ENCODE results near the gene GGA2. TPM values are rescaled to one million over a fixed set of nuclear protein-coding genes. Genes with fewer than 3 reads are reported as not detected.
"Not testable (repeated sequence)": the region's sequence is repeated elsewhere in the genome, so short reads cannot be mapped to it uniquely, and the experiment has no call there.

GGA2 gene, protein sequence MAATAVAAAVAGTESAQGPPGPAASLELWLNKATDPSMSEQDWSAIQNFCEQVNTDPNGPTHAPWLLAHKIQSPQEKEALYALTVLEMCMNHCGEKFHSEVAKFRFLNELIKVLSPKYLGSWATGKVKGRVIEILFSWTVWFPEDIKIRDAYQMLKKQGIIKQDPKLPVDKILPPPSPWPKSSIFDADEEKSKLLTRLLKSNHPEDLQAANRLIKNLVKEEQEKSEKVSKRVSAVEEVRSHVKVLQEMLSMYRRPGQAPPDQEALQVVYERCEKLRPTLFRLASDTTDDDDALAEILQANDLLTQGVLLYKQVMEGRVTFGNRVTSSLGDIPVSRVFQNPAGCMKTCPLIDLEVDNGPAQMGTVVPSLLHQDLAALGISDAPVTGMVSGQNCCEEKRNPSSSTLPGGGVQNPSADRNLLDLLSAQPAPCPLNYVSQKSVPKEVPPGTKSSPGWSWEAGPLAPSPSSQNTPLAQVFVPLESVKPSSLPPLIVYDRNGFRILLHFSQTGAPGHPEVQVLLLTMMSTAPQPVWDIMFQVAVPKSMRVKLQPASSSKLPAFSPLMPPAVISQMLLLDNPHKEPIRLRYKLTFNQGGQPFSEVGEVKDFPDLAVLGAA
- 43.6 and 58.0 TPM in 2 replicates for total RNA-seq (2014; rRNA removed; shearing (Covaris generic))
- polyA plus RNA-seq (2015; cell fraction: cytosol; rRNA removed), result 51.1 and 61.2 TPM in 2 replicates
- polyA plus RNA-seq (2015; cell fraction: nucleus; rRNA removed), result 185 and 256 TPM in 2 replicates

DNA sequence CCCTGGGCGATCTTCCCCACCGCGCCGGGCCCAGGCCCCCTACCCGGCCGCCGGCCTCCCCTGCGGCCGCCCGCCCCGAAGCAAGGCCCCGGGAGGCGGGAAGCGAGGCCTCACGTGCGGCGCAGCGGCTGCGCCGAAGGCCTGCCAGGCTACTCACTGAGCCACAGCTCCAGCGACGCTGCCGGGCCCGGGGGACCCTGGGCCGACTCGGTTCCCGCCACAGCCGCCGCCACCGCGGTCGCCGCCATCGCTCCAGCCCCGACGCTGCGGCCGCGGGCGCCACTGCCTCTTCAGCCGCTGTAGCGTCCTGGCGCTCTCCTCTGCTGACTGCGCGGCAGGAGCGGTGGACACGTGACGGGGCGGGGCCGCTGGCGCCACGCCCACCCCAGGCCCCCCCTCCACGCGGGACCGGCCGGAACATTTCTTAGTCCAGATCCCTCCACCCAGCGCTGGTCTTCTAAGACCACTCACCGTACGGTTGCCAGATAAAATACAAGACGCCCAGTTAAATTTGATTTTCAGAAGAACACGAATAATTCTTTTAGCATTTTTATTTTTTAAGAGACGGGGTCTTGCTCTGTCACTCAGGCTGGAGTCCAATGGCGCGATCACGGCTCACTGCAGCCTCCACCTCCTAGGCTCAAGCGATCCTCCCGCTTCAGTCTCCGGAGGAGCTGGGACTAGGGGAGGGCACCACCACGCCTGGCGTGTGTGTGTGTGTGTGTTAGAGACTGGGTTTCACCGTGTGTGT, at the start of gene GGA2:
Gene GGA2, minus strand, starts transcription at position 331 of the 751 bp plus-strand sequence. Its CDS starts 83 bp downstream, at position 248.
- in situ Hi-C loops (cut with HindIII; ENCODE audit: low pct_unique_long_range_greater_than_20kb, low sequenced_read_pairs), result no loop called here
- peak; percentile 77 for DNase-seq (ENCODE audit: low read depth, low spot score)

DNA sequence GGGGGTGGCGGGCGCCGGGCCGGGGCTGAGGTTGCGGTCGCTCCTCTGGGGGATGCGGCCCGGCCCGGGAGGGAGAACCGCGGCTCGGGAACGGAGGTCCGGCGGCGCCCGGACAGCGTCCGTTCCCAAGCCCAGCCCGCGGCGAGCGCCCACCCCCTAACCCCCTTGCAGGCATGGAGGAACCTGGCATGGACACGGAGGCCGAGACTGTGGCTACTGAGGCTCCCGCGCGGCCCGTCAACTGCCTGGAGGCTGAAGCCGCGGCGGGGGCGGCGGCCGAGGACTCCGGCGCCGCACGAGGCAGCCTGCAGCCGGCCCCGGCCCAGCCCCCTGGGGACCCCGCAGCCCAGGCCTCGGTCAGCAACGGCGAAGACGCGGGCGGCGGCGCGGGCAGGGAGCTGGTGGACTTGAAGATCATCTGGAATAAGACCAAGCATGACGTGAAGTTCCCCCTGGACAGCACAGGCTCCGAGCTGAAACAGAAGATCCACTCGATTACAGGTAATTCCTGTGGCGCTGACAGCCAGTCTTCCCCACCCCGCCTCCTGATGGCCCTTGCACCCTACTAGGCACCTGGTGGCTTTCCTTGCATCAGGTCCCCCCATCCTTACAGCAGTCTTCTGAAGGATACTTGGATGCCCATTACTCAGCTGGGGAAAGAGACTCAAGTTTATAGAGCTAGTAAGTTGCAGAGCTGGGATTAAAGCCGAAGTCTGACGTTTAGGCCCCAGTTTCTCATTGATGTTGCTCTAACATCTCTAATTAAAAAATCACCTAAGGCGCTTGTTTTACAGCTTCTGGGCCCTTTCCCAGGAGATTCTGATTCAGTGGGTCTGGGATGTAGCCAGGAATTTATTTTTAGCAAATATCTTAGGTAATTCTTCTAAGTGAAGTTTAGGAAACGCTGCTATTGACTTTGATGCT, 47.7 kb upstream of the GGA2 start:
- DNase-seq (ENCODE audit: low read depth, low spot score), result peak; percentile 4

GRCh38 chr16:23556881-23557778, 46.8 kb upstream of the GGA2 start, which contains the start of the genes EARS2 and UBFD1:
Gene EARS2, minus strand, starts transcription at chr16:23557350. Its CDS starts 7 bp downstream, at chr16:23557343.
Gene UBFD1, plus strand, starts transcription at chr16:23557727. Its CDS starts 16 bp downstream, at chr16:23557743.
- in situ Hi-C loops (cut with HindIII; ENCODE audit: low pct_unique_long_range_greater_than_20kb, low sequenced_read_pairs), result no loop called here
- DNase-seq (ENCODE audit: low read depth, low spot score), result peak; percentile 98

More for the DNA sequence above, 47.7 kb upstream of the GGA2 start:
- in situ Hi-C loops (cut with HindIII; ENCODE audit: low pct_unique_long_range_greater_than_20kb, low sequenced_read_pairs), result no loop called here

GRCh38 chr16:23554536-23554935, 44.2 kb upstream of the GGA2 start:
- in situ Hi-C loops (cut with HindIII; ENCODE audit: low pct_unique_long_range_greater_than_20kb, low sequenced_read_pairs), result no loop called here
- no peak for DNase-seq (ENCODE audit: low read depth, low spot score)

DNA sequence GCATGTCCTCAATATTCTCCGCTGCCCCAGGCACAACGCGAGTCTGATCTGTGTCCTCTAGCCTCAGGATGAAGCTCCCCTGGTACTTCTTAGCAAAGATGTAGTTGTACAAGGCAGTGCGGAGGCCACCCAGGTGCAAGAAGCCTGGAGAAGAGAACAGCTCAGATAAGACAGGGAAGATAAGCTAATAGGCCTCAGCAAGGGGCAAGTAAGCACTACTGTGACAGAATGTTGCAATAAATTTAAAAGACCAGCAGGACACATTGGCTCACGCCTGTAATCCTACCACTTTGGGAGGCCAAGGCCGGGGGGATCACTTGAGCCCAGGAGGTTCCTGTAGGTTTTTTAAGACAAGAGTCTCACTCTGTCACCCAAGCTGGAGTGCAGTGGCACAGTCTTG, 41.9 kb upstream of the GGA2 start:
- in situ Hi-C loops (cut with HindIII; ENCODE audit: low pct_unique_long_range_greater_than_20kb, low sequenced_read_pairs), result no loop called here
- DNase-seq (ENCODE audit: low read depth, low spot score), result no peak

GRCh38 chr16:23549938-23550337, 39.6 kb upstream of the GGA2 start:
- DNase-seq (ENCODE audit: low read depth, low spot score), result no peak
- in situ Hi-C loops (cut with HindIII; ENCODE audit: low pct_unique_long_range_greater_than_20kb, low sequenced_read_pairs), result no loop called here

DNA sequence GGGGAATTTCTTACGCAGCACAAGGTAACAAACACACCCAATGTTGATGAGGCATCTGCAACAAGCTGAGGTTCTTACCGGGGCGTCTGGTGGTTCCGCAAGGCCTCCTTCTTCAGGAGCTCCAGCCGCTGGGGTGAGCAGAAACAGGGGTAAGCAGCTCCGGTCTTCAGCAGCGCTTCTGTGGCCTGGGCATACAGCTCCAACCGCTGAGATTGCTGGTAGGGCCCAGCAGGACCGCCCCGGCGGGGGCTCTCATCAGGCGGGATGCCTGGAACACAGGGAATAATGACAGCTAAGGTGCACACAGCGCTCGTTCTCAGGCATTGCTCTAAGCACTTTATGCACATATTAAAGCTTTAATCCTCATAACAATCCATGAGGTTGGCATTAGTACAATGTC, 34.1 kb upstream of the GGA2 start:
- in situ Hi-C loops (cut with HindIII; ENCODE audit: low pct_unique_long_range_greater_than_20kb, low sequenced_read_pairs), result no loop called here
- no peak for DNase-seq (ENCODE audit: low read depth, low spot score)

DNA sequence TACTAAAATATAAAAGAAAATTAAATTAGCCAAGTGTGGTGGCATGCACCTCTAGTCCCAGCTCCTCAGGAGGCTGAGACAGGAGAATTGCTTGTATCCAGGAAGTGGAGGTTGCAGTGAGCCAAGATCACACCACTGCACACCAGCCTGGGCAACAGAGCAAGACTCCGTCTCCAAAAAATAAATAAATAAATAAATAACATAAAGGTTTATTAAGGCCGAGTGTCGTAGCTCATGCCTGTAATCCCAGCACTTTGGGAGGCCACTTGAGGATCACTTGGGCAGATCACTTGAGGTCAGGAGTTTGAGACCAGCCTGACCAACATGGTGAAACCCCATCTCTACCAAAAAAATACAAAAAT, 30.5 kb upstream of the GGA2 start:
- in situ Hi-C loops (cut with HindIII; ENCODE audit: low pct_unique_long_range_greater_than_20kb, low sequenced_read_pairs); DNase-seq (ENCODE audit: low read depth, low spot score): not testable (repeated sequence)

DNA sequence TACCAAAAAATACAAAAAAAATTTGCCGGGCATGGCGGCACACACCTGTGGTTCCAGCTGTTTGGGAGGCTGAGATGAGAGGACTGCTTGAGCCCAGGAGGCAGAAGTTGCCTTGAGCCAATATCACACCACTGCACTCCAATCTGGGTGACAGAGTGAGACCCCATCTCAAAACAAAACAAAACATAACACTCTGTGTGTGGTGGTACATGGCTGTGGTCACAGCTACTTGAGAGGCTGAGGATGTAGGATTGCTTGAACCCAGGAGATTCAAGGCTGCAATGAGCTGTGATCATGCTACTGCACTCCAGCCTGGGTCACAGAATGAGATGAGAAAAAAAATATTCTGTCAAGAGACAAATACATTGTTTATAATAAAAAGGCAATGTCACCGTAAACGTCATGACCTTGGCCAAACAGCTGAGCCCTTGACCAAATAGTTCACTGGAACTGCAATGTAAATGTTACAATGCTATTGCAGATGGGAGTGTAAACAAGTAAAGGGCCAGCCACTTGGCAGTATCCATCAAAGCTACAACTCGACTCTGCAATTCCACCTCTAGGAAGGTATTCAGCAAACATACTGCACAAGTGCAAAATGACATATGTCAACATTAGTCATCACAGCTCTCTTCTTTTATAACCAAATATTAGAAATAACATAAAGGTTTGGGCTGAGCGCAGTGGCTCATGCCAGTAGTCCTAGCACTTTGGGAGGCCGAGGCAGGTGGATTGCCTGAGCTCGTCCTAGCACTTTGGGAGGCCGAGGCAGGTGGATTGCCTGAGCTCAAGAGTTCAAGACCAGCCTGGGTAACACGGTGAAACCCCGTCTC, 29.9 kb upstream of the GGA2 start:
- in situ Hi-C loops (cut with HindIII; ENCODE audit: low pct_unique_long_range_greater_than_20kb, low sequenced_read_pairs), result no loop called here
- no peak for DNase-seq (ENCODE audit: low read depth, low spot score)

GRCh38 chr16:23538919-23539278, 28.6 kb upstream of the GGA2 start:
- DNase-seq (ENCODE audit: low read depth, low spot score), result no peak
- in situ Hi-C loops (cut with HindIII; ENCODE audit: low pct_unique_long_range_greater_than_20kb, low sequenced_read_pairs), result no loop called here

DNA sequence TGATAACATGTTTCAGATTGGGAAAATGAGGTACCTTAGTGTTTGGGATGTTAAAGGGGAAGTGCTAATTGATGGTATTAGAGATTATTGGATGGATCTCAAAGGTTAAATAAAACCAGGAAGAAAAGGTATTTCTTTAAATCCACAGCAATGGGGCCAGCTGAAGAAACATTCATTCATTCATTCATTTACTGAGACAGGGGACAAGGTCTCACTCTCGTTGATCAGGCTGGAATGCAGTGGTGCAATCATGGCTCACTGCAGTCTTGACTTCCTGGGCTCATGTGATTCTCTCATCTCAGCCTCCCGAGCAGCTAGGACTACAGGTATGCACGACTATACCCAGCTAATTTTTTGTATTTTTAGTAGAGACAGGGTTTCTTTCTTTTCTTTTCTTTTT, 27.1 kb upstream of the GGA2 start:
- DNase-seq (ENCODE audit: low read depth, low spot score), result no peak
- in situ Hi-C loops (cut with HindIII; ENCODE audit: low pct_unique_long_range_greater_than_20kb, low sequenced_read_pairs), result no loop called here

DNA sequence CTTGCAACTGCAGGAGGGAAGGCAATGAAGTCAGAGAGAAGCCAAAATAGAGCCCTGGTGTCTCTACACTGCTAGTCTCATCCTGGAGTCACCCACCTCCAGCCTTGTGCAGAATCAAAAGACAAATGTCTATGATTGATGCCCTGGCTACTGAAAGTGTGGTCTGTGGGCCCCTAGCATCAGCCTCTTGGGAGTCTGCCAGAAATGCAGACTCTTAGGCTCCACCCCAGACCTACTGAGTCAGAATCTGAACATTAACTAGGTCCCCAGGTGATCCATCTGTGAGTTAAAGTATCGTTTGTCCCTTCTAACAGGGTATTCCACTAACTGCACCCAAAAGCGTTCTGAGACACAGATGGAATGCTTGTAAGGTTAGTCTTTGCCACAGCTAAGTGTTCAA, 25.6 kb upstream of the GGA2 start:
- in situ Hi-C loops (cut with HindIII; ENCODE audit: low pct_unique_long_range_greater_than_20kb, low sequenced_read_pairs), result no loop called here
- no peak for DNase-seq (ENCODE audit: low read depth, low spot score)

DNA sequence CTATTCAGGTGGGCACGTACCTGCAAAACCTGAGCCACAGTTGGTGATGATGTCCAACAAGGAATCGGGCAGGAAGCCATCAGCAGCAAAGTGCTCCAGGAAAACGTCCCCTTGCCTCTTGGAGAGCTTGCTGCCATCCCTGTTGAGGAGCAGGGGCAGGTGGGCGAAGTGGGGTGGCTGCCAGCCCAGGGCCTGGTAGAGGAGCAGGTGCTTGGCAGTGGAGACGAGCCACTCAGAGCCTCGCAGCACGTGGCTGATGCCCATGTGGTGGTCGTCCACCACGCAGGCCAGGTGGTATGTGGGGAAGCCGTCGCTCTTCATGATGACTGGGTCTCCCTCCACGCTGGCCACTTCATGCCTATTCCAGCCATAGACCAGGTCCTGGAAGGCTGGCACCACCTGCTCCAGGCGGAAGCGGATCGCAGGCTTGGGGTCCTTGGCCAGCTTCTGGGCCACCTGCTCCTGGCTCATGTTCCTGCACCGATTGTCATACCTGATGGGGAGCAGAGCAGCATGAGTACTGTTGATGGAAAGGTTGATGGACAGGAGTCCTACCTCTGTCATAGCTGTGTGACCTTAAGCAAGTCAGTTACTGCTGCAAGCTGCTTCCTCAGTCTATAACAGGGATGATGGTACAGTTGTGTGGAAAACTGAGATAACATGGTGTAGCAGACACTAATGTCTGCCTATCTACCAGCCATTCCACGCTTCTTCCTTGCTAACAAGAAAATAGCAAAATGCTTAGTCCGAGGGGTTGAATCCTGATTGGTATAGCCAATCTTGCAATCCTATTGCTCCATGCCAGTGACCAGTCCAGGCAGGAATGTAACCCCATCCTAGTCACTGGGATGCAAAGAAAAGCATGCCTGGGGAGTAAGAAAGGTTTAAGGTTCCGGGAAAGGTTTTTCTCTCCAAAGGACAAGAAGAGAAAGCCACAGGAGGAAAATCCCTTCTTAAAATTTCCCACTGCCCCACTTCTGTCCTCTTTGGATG, 24.9 kb upstream of the GGA2 start:
- DNase-seq (ENCODE audit: low read depth, low spot score), result no peak
- in situ Hi-C loops (cut with HindIII; ENCODE audit: low pct_unique_long_range_greater_than_20kb, low sequenced_read_pairs), result no loop called here

DNA sequence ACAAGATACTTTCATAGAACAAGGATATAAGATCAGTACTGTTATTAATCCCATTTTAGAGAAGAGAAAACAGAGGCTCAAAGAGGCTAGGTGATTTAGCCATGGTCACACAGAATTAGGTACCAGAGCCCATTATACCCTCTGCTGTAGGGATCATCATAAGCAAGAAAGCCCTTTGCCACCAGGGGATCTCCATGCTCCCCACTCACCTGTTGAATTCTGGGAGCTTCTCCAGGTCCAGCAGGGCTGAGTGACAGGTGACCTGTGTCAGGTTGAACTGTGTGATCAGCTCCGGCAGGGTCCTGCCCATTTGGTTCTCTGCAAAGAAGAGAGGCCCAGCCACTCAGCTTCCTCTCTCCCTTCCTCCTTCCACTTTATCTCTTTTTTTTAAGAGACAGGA, 22.2 kb upstream of the GGA2 start:
- DNase-seq (ENCODE audit: low read depth, low spot score), result no peak
- in situ Hi-C loops (cut with HindIII; ENCODE audit: low pct_unique_long_range_greater_than_20kb, low sequenced_read_pairs), result no loop called here
